ENCODE measurements around the gene HAUS5. TPM values are rescaled to one million over a fixed set of nuclear protein-coding genes. Genes with fewer than 3 reads are reported as not detected.
A peak's percentile ranks its signal among the peaks of the same experiment; 100 is the strongest.

HAUS5 gene
- total and polyA plus RNA-seq, 2 experiments from 2014 or later, result 4.9 to 12.6 TPM

DNA sequence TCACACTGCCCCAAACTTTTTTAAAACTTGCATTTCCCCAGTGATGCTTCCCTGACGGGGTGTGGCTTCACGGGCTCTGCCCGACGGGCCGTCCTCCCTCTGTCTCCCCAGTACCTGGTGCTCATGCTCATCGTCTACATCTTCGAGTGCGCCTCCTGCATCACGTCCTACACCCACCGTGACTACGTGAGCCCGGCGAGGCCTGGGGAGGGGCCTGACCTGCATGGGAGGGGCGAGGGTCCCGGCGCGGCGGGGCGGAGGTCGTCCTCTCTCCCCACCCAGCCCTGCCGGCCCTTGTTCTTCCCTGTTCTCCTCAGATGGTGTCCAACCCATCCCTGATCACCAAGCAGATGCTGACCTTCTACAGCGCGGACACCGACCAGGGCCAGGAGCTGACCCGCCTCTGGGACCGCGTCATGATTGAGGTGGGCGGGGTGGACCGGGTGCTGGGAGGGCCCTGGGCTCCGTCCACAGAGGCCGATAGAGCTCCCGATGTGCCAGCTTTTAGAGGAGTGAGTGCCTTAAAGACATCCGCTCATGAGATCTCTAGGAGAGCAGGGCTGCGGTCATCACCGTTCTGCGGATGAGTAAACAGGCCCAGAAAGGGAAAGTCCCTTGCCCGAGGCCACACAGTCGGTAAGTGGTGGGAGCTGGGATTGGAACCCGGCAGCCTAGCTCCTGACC lies 60.7 kb downstream of the HAUS5 start:
- peak overlapping the region; percentile 74 for H3K4me2 ChIP-seq
- H4K20me1 ChIP-seq (ENCODE audit: insufficient read depth, poor library complexity, severe bottlenecking), result no peaks in the 10 kb centered on the region
- H3K4me3 ChIP-seq, result peak overlapping the region; percentile 12
- 6% methylated on average over 32 of the region's 39 CpGs for WGBS (ENCODE audit: low lambda C conversion rate, missing lambda C conversion rate)
- peak; percentile 62 for DNase-seq (ENCODE audit: low spot score)
- TF ChIP-seq EZH2phosphoT487 (IDR thresholded peaks at IDR 0.05; ENCODE audit: low read depth, severe bottlenecking, unreplicated experiment) (no peak), EZH2 (IDR thresholded peaks at IDR 0.05; ENCODE audit: borderline replicate concordance) (no peak)
- TF ChIP-seq, protein P1, sequence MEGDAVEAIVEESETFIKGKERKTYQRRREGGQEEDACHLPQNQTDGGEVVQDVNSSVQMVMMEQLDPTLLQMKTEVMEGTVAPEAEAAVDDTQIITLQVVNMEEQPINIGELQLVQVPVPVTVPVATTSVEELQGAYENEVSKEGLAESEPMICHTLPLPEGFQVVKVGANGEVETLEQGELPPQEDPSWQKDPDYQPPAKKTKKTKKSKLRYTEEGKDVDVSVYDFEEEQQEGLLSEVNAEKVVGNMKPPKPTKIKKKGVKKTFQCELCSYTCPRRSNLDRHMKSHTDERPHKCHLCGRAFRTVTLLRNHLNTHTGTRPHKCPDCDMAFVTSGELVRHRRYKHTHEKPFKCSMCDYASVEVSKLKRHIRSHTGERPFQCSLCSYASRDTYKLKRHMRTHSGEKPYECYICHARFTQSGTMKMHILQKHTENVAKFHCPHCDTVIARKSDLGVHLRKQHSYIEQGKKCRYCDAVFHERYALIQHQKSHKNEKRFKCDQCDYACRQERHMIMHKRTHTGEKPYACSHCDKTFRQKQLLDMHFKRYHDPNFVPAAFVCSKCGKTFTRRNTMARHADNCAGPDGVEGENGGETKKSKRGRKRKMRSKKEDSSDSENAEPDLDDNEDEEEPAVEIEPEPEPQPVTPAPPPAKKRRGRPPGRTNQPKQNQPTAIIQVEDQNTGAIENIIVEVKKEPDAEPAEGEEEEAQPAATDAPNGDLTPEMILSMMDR (IDR thresholded peaks at IDR 0.05; ENCODE audit: poor library complexity), result no peak
- H3K79me2 ChIP-seq, result no peaks in the 10 kb centered on the region
- H3K36me3 ChIP-seq (replicated peaks; ENCODE audit: insufficient read depth, low read depth), result no peaks in the 10 kb centered on the region
- peak overlapping the region; percentile 53 for H2AFZ ChIP-seq
- no peak overlapping the region for H3K27ac ChIP-seq
- H3K4me1 ChIP-seq (ENCODE audit: insufficient read depth), result no peaks in the 10 kb centered on the region
- no peaks in the 10 kb centered on the region for H3K9me2 ChIP-seq (replicated peaks; ENCODE audit: insufficient read depth)
- H3K9me3 ChIP-seq (ENCODE audit: low read depth), result no peaks in the 10 kb centered on the region
- no peaks in the 10 kb centered on the region for H3K27me3 ChIP-seq

Other genes with a start within 250 kb of the HAUS5 start
- gene GPR42, start 241.7 kb upstream of the HAUS5 start, total RNA-seq, result not detected in 2 replicates
- gene GPR42, start 241.7 kb upstream of the HAUS5 start, polyA plus RNA-seq, result 0.17 TPM in 1 of 2 replicates, not detected in the other
- 0.16 and 0.20 TPM in 2 replicates for gene FFAR2, start 164.5 kb upstream of the HAUS5 start, total RNA-seq
- gene FFAR2, start 164.5 kb upstream of the HAUS5 start, polyA plus RNA-seq, result 0.64 TPM in 1 of 2 replicates, not detected in the other
- gene KRTDAP, start 122.3 kb upstream of the HAUS5 start, total RNA-seq, result 1.6 and 2.7 TPM in 2 replicates
- 0.97 and 1.6 TPM in 2 replicates for gene KRTDAP, start 122.3 kb upstream of the HAUS5 start, polyA plus RNA-seq
- gene DMKN, start 99.1 kb upstream of the HAUS5 start, total RNA-seq, result 57.0 and 64.1 TPM in 2 replicates
- 99.5 and 111 TPM in 2 replicates for gene DMKN, start 99.1 kb upstream of the HAUS5 start, polyA plus RNA-seq
- 0.40 TPM in 1 of 2 replicates, not detected in the other for gene SBSN, start 84.4 kb upstream of the HAUS5 start, total RNA-seq
- gene SBSN, start 84.4 kb upstream of the HAUS5 start, polyA plus RNA-seq, result 0.19 and 0.66 TPM in 2 replicates
- not detected in 2 replicates for gene GAPDHS, start 79.3 kb upstream of the HAUS5 start, total RNA-seq
- not detected in 2 replicates for gene GAPDHS, start 79.3 kb upstream of the HAUS5 start, polyA plus RNA-seq
- 115 and 133 TPM in 2 replicates for gene TMEM147, start 67.1 kb upstream of the HAUS5 start, total RNA-seq
- 287 and 288 TPM in 2 replicates for gene TMEM147, start 67.1 kb upstream of the HAUS5 start, polyA plus RNA-seq
- 5.0 and 6.4 TPM in 2 replicates for gene ATP4A, start 49.1 kb upstream of the HAUS5 start, total RNA-seq
- 3.5 and 5.1 TPM in 2 replicates for gene ATP4A, start 49.1 kb upstream of the HAUS5 start, polyA plus RNA-seq
- gene PMIS2, start 26.6 kb upstream of the HAUS5 start, total RNA-seq, result not detected in 2 replicates
- gene PMIS2, start 26.6 kb upstream of the HAUS5 start, polyA plus RNA-seq, result not detected in 2 replicates
- 43.3 and 43.6 TPM in 2 replicates for gene RBM42, start 16.3 kb downstream of the HAUS5 start, total RNA-seq
- gene RBM42, start 16.3 kb downstream of the HAUS5 start, polyA plus RNA-seq, result 113 and 125 TPM in 2 replicates
- 1.0 and 1.4 TPM in 2 replicates for gene ETV2, start 29.0 kb downstream of the HAUS5 start, total RNA-seq
- gene ETV2, start 29.0 kb downstream of the HAUS5 start, polyA plus RNA-seq, result 0.79 and 3.5 TPM in 2 replicates
- 586 and 603 TPM in 2 replicates for gene COX6B1, start 35.6 kb downstream of the HAUS5 start, total RNA-seq
- 635 and 692 TPM in 2 replicates for gene COX6B1, start 35.6 kb downstream of the HAUS5 start, polyA plus RNA-seq
- 3.6 and 7.8 TPM in 2 replicates for gene UPK1A, start 53.8 kb downstream of the HAUS5 start, total RNA-seq
- gene UPK1A, start 53.8 kb downstream of the HAUS5 start, polyA plus RNA-seq, result 19.6 and 27.5 TPM in 2 replicates
- not detected in 2 replicates for gene ZBTB32, start 91.8 kb downstream of the HAUS5 start, total RNA-seq
- 0.11 and 0.80 TPM in 2 replicates for gene ZBTB32, start 91.8 kb downstream of the HAUS5 start, polyA plus RNA-seq
- 6.9 and 12.8 TPM in 2 replicates for gene KMT2B, start 105.3 kb downstream of the HAUS5 start, total RNA-seq
- gene KMT2B, start 105.3 kb downstream of the HAUS5 start, polyA plus RNA-seq, result 9.3 and 10.7 TPM in 2 replicates
- 3.6 and 5.6 TPM in 2 replicates for gene IGFLR1, start 129.7 kb downstream of the HAUS5 start, total RNA-seq
- gene IGFLR1, start 129.7 kb downstream of the HAUS5 start, polyA plus RNA-seq, result 4.5 and 4.6 TPM in 2 replicates
- gene U2AF1L4, start 132.7 kb downstream of the HAUS5 start, total RNA-seq, result 11.4 and 27.4 TPM in 2 replicates
- 60.7 and 76.0 TPM in 2 replicates for gene U2AF1L4, start 132.7 kb downstream of the HAUS5 start, polyA plus RNA-seq
- gene PSENEN, start 132.9 kb downstream of the HAUS5 start, total RNA-seq, result 24.8 and 39.1 TPM in 2 replicates
- 106 and 127 TPM in 2 replicates for gene PSENEN, start 132.9 kb downstream of the HAUS5 start, polyA plus RNA-seq
- 7.9 and 12.0 TPM in 2 replicates for gene LIN37, start 135.8 kb downstream of the HAUS5 start, total RNA-seq
- 13.6 and 17.6 TPM in 2 replicates for gene LIN37, start 135.8 kb downstream of the HAUS5 start, polyA plus RNA-seq
- 7.1 and 14.2 TPM in 2 replicates for gene HSPB6, start 144.3 kb downstream of the HAUS5 start, total RNA-seq
- gene HSPB6, start 144.3 kb downstream of the HAUS5 start, polyA plus RNA-seq, result 235 and 240 TPM in 2 replicates
- 3.7 and 12.2 TPM in 2 replicates for gene PROSER3, start 145.4 kb downstream of the HAUS5 start, total RNA-seq
- gene PROSER3, start 145.4 kb downstream of the HAUS5 start, polyA plus RNA-seq, result 26.5 and 30.7 TPM in 2 replicates
- 0.84 and 6.7 TPM in 2 replicates for gene ARHGAP33, start 162.8 kb downstream of the HAUS5 start, total RNA-seq
- 7.9 and 11.4 TPM in 2 replicates for gene ARHGAP33, start 162.8 kb downstream of the HAUS5 start, polyA plus RNA-seq
- 5.1 and 6.8 TPM in 2 replicates for gene PRODH2, start 200.1 kb downstream of the HAUS5 start, total RNA-seq
- 7.1 and 13.9 TPM in 2 replicates for gene PRODH2, start 200.1 kb downstream of the HAUS5 start, polyA plus RNA-seq
- 0.30 and 0.36 TPM in 2 replicates for gene NPHS1, start 239.8 kb downstream of the HAUS5 start, total RNA-seq
- gene NPHS1, start 239.8 kb downstream of the HAUS5 start, polyA plus RNA-seq, result 0.15 and 0.76 TPM in 2 replicates
- gene KIRREL2, start 244.2 kb downstream of the HAUS5 start, total RNA-seq, result 0.12 and 1.4 TPM in 2 replicates
- 0.64 and 2.3 TPM in 2 replicates for gene KIRREL2, start 244.2 kb downstream of the HAUS5 start, polyA plus RNA-seq